GM18870 (cell line): ENCODE data around the gene PPM1J.

Experiments
- ATAC-seq: cut with Tn5 transposase; IDR thresholded peaks from one replicate; pipeline ENCODE4 v1.9.1; 2021; ENCODE audit warnings: moderate library complexity; ENCODE audit not compliant: unreplicated experiment

PPM1J gene

DNA sequence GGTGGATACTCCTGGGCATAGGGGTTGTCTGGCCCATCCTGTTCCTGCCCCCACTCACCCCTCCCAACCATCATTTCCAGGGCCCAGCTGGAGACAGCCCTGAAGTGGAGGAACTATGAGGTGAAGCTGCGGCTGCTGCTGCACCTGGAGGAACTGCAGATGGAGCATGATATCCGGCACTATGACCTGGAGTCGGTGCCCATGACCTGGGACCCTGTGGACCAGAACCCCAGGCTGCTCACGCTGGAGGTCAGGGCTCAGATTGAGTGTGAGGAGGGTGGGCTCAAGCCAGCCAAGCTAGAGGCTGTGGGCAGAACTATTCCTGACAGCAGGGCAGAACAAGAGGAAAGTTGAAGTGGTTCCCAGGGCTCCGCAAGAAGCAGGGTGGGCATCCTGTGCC is 22.5 kb downstream of the PPM1J start:
- ATAC-seq = no peak

DNA sequence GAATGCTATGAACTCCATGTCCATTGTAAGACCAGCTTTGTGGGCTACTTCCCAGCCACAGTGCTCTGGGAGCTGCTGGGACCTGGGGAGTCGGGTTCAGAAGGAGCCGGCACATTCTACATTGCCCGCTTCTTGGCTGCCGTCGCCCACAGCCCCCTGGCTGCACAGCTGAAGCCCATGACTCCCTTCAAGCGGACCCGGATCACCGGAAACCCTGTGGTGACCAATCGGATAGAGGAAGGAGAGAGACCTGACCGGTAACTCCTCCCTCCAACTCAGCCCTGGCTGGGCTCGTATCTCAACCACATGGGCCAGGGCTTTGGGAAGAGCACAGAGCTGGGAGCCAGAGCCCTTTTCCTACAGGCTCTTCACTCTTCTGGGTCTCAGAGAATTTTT is 25.3 kb downstream of the PPM1J start:
- ATAC-seq = no peak

DNA sequence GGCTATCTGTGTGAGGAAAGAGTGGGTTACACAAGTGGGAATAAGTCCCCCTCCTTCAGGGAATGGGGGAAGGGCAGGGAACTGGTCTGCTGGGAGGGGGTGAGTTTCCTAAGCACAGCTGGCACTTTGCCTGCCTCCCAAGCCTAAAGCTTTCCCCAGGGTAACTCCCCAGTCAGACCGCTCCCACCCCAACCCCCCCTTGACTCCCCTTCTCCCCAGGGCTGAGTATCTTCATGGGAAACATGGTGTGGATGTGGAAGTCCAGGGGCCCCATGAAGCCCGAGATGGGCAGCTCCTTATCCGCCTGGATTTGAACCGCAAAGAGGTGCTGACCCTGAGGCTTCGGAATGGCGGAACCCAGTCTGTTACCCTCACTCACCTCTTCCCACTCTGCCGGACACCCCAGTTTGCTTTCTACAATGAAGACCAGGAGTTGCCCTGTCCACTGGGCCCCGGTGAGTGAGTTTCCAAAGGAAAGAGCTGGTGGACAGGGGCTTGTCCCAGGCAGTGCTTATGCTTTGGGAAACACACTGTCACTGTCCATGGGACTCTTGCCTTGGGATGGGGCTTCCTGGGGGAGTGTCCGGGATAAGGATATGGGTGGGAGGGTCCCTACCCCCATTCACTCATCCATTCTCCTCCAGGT is 25.8 kb downstream of the PPM1J start:
- no peak for ATAC-seq

DNA sequence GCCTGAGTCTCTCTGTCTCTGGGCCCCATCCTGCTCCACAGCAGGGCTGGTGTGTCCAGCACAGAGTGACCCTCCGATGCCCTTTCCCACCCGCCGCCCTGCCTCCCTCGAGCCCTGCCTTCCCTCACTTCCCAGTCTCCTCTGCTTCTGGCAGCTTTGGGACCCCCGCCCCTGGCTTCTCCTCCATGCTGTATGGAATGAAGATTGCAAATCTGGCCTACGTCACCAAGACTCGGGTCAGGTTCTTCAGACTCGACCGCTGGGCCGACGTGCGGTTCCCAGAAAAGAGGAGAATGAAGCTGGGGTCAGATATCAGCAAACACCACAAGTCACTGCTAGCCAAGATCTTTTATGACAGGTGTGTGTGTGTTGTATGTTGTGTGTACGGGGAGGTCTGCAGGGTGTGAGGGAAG is 26.3 kb downstream of the PPM1J start:
- no peak for ATAC-seq

DNA sequence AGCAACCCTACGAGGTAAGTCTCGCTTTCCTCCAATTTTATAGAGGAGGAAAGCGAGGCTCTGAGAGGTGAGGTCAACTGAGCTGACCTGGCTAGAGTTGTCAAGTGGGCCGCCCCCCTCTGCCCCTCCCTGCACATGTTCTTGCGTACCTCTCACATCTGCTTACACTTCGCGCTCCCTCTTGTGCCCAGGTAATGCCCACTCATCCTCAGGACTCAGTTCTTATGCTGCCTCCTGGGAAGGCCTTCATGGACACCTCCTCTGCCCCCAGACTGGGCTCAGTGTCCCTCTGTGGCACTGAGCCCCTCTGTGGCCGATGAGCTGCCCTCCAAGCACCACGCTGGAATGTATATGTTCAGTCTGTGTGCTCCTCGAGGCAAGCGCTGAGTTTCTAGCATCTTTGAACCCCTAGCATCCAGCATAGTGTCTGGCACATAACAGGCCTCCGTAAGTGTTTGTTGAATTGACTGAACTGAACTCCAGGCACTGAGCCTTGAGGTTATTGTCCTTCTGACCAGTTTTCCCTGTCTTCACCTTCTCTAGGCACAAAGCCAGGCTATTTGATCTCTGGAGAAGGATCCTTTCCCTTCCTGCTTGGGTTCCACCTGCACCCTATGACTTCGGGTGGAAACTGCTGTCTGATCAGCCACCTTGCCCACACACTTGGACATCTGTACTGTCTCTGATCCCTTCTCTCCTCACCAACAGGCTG is 27.2 kb downstream of the PPM1J start:
- no peak for ATAC-seq

DNA sequence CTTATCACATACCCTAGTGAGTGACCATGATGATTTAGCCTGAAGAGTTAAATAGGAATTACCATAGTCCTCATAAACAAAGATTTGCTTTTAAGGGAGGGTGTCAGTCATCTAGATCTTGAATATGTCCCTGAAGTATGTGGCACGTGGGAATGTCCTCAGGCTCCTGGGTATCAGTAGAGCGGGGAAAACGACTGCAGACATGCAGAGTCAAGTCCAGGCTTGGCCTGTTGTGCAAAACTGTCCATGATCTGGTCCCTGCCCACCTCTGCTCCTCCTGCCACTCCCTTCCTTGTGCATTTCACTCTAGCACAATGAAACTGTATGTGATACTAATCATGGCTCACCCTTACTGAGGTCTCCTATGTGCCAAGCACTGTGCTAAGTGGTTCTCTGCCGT is 27.8 kb downstream of the PPM1J start:
- no peak for ATAC-seq

DNA sequence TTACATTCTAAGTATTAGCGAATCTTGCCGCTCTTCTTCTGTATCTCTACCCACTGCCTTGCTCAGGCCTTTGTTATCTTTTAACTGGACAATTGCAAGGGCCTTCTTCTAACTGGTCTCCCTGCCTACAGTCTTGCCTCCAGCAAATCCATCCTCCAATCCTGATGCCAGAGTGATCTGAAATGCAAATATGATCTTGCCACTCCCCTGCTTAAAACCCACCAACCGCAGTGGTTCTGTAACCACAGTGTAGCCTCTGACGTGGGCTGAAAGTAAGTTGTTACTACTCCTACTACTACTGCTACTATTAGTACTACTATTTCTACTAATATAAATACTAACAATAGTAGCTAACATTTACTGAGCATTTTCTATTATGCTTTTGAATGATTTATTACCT is 28.3 kb downstream of the PPM1J start:
- no peak for ATAC-seq

DNA sequence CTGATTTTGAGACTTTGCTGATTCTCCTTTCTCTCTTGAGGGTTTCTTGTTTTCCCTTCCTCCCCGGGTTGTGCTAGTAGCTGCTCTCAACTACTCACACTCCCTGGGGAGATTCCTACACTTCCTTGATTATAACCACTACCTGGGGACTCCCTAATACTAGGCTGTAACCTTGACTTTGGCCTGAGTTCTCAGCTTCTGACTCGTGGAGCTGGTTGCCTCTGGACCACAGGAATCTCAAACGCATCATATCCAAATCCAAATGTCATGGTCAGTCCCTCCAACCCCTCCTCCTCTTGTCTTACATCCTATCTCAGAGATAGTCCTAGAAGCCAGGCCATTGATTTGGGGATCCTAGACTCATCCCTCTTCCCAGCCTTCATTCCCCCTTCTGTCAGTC is 28.7 kb downstream of the PPM1J start:
- no peak for ATAC-seq

DNA sequence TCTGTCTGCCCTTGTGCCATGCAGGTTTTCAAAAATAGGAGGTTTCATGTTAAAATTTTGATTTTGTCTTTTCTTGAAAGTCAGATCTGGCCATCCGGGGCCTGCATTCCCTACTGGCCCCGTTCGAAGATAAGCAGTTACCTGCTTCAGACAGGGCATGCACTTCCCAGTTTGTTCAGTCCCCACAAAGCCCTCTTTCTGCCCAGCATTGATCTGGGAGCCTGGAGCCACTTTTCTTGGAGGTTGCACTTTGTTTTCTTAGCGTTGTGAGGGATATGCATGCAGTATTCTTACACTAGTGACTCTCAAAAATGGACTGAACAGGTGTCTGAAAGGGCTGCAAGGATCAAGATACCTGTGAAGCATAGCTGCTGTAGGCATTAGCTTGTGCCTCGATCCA is 29.2 kb downstream of the PPM1J start:
- no peak for ATAC-seq

DNA sequence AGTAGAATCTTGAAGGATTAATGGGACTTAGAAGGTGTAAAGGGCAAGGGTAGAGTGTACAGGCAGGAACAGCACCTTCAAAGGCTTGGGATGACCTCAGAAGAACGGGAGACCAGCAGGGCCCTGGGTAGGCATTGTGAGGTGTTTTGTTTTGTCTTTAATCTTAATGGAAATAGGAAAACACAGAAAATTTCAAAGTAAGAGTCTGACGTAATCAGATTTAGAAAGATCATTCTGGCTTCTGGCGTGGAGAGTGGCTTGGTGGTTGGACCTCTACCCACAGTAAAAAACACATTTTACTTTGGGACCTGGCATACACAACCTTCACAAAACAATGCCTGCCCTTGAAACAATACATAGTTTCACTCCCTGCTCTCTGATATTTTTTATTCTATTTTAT is 36.5 kb downstream of the PPM1J start:
- no peak for ATAC-seq

DNA sequence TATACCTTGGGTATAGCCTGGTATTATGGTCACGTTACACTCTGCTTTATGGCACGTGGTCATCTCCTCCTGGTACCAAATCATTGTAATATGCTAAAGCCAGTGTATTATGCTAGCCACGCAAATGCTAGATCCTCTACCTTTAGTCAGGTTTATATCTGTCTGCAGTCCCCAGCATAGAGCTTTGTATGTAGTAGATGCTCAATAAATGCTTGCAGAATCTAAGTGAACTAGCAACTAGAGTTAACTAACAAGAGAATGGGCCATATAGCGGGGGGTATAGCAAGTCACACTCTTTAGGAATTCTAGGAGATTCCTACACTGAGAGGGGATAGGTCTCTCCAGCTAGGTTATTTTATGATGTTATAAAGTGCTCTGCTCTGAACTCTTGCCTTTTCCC is 37.6 kb downstream of the PPM1J start:
- no peak for ATAC-seq

DNA sequence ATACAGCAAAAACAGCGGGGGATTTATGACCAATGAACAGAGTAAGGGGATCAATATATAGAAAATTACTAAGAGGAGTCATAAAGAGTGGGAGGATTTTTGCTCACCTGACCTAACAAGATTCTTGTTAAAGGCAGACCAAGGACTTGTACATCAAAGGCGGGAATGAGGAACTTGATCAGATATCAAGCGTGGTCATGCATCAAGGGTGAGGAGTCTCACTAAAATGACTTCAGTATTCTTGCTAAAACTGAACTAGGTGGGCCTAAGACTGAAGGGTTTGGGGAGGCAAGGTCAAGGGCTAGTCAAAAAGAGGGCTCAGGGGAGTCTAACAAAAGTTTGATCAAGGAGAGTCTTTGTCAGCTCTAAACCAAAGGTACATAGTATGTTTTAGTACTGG is 38.6 kb downstream of the PPM1J start:
- no peak for ATAC-seq

DNA sequence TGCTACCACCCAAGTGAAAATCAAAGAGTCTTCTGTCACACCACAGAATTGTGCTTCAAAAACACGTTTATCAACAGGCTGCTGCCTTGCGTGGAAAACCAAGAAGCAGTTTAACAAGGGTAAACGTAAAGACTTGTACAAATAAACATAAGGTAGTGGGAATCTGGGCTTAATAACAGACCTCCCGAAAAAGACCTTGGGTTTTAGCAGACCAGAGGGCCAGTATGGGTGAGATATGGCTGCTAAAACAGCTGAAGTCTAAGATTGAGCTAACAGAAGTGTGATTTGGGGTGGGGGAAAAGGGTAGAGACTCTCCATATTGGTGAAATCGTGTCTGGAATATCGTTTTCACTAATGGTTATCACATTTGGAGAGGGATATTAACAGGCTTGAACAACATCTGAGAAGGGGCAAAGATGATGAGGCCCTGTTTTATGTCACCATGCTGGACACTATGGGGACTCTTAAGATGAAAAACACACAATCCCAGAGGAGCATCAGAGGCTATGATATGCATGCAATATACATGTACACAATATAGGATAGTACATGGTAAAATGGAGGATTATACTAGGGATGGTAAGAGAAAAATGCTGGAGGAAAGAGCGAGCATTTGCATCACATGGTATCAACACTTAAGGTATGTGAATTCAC is 39.3 kb downstream of the PPM1J start:
- ATAC-seq = no peak

DNA sequence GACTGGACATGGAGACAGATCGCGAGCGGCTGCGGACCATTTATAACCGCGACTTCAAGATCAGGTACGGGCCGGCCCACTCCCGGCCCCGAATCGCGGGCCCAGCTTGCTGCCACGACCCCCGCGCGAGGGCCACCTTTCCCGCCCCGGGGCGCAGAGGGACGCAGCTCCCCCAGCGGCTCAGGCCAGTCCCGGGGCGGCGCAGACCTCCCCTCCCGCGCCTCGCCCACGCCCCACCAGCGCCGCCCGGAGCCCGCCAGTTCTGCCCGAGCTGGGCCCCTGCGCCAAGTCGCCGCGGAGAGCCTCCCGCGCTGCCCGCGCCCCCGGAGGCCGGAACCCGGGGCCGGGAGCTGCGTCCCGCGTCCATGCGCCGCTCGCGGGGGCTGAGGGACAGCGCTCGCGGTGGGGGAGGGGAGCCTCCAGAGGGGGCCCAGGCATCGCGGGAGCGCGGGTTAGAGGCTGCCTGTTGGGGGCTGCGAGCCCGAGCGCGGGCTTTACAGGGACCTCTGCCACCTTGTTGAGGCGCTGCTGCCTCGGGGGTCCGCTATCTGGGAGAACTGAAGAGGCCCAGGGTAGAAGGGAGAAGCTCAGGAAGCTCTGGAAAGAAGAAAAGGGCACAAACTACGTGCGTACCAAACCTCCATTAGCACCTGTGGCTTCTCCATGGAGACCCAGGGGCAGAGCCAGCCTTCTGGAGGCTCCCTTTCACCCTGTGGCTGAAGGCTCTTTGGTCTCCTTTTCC is 40.0 kb downstream of the PPM1J start:
- ATAC-seq = no peak

DNA sequence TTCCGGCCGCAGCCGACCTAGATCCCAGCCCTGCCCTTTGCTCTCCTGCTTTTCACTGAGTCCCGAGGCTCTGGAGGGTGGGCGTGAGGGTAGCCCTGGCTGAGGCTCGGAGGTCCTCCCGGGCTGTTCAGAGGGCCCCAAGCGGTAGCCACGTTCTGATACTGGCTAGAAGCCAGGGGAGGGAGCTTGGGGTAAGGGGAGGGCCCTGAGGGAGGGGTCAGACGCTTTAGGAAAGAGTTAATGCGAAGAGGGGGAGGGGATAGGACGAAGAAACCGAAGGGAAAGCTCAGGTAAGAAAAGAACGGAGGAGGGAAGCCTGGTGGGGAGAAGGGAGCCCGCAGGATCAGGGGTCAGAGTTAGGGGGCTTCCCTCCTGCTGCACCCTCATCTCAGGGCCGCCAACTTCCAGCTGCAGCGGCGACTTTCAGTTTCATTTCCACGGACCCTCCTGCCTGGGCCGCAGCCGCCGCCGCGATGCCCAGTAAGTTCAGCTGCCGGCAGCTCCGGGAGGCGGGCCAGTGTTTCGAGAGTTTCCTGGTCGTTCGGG is 40.6 kb downstream of the PPM1J start, which contains the start of gene MOV10:
Gene MOV10 (plus strand): TSS at position 220 of the 546 bp plus-strand sequence. CDS start 254 bp downstream, at position 474.
- no peak for ATAC-seq

DNA sequence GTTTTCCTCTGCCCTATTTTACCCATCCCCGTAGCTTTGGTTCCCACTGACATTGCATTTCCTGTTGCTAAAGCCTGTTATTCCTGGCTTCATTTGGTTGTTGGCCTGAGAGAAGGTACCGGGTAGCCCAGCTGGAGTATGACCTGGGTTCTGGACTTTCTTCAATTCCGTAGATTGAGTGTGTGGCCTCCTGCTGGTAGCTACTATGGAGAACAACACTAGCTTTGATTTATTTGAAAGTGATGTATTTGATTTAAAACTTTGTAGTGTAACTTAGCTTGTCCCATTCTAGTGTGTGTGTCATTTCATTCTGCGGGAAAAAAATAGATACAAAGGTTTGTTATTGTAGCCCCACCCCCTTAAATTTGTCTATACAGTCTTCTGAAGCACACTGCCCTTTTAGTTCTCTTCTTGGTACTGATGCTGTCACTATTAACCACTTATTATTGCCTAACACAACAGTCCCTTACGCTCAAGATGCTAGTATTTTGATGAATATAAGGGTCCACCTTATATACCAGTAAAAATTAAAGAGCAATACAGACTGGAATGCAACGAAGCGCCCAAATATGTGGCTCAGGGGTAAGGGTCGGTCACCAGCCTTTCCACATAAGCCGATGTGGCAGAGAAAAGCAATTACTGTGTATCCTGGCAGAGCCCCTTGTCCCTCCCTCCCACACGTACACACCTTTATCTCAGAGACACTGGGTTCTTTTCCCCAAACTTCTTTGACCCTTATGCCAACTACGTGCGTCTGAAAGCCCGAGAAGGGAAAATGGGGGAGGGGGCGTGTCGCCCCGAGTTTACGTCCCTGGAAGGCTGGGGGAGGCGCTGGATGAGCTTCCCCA is 41.3 kb downstream of the PPM1J start:
- ATAC-seq = no peak

DNA sequence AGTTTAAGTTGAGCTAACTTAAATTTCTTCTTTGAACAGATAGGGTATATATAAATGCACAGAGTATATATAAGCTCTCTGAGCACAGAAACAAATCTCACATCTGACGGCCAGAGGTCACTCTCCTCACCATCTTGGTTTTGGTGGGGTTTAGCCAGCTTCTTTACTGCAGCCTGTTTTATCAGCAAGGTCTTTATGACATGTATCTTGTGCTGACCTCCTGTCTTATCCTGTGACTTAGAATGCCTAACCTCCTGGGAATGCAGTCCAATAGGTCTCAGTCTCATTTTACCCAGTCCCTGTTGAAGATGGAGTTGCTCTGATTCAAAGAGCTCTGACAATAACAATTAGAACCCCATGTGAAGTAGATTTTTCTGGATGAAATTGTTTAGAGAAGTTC is 42.3 kb downstream of the PPM1J start:
- ATAC-seq = no peak

DNA sequence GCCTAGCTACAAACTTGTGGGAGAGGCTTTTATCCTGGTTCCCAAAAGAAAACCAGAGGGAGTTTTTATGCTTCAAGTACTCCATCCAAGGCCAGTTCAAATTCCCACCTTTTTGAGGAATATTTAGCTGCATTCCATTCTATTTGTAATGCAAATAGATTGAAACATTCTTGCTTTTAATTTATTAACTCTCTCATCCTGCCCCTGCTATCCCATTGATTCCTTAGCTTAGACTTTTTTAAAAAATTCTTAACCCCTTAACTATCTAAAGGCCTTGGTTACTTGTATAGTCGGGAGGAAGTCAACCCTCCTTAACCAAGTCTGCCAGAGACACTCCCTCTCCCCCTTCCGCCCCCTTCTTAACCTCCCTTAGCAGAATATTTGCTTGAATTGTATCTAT is 43.1 kb downstream of the PPM1J start:
- ATAC-seq = no peak

DNA sequence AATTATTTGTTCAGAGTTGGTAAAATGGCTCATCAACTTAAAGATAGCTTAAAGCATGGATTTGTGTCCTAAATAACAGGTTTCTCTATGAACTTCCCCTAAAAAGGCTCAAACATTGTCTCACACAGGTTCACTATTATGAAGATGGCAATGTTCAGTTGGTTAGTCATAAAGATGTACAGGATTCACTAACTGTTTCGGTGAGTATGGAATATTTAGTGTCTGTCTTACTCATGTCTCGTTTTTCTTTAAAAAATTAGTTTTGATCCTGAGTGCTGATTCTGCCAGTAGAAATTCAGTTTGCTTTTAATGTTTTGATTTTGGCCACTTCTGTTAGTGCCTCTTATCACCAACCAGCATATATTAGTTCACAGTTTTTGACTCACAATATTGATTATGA is 48.2 kb downstream of the PPM1J start:
- ATAC-seq = no peak

DNA sequence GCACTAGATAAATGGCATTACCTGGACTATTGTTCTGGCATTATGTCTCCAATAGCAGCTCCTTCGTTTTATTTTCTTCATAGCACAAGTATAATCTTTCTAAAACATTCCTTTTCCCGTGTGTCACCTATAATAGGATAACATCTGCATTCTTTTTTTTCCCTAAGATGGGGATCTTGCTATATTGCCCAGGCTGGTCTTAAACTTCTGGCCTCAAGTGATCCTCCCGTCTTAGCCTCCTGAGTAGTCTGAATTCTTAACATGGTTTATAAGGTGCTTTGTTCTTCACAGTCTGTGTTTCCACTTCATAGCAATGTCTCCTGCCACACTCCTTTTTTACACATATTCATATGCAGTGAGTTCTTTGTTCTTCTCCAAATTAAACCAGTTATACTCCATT is 49.3 kb downstream of the PPM1J start:
- ATAC-seq = no peak
